A204.1 (cell line): ENCODE data around the gene PLB1.

Experiments
- FAIRE-seq: peaks from 2 replicates; lab custom pipeline; 2012; peaks lifted over from hg19 to GRCh38; lab: Jason Lieb, UNC

PLB1 gene

GRCh38 chr2:28668880-28669279, 173.0 kb downstream of the PLB1 start:
- FAIRE-seq: no peak

- FAIRE-seq: no peak
Observed at GRCh38 chr2:28670856-28671255, 175.0 kb downstream of the PLB1 start.

- no peak for FAIRE-seq
Observed at GRCh38 chr2:28673338-28673737, 177.5 kb downstream of the PLB1 start.

GRCh38 chr2:28674062-28674712, 178.3 kb downstream of the PLB1 start:
- FAIRE-seq: no peak

- FAIRE-seq: no peak
Observed at GRCh38 chr2:28674713-28675068, 178.8 kb downstream of the PLB1 start.

GRCh38 chr2:28676152-28676835, 180.4 kb downstream of the PLB1 start:
- FAIRE-seq: no peak

- FAIRE-seq: no peak
Observed at GRCh38 chr2:28678175-28678855, 182.5 kb downstream of the PLB1 start.

- no peak for FAIRE-seq
Observed at GRCh38 chr2:28678944-28679343, 183.1 kb downstream of the PLB1 start.

- no peak for FAIRE-seq
Observed at GRCh38 chr2:28680657-28681056, 184.8 kb downstream of the PLB1 start.

- no peak for FAIRE-seq
Observed at GRCh38 chr2:28681158-28681571, 185.3 kb downstream of the PLB1 start.

GRCh38 chr2:28681606-28682005, 185.7 kb downstream of the PLB1 start:
- no peak for FAIRE-seq

GRCh38 chr2:28683100-28683706, 187.3 kb downstream of the PLB1 start:
- FAIRE-seq: no peak

GRCh38 chr2:28684142-28684858, 188.4 kb downstream of the PLB1 start:
- FAIRE-seq: no peak

GRCh38 chr2:28687171-28687570, 191.3 kb downstream of the PLB1 start:
- no peak for FAIRE-seq

- no peak for FAIRE-seq
Observed at GRCh38 chr2:28687640-28688385, 192.0 kb downstream of the PLB1 start.

GRCh38 chr2:28688818-28689217, 193.0 kb downstream of the PLB1 start:
- no peak for FAIRE-seq

GRCh38 chr2:28689771-28690170, 193.9 kb downstream of the PLB1 start:
- FAIRE-seq: no peak

- no peak for FAIRE-seq
Observed at GRCh38 chr2:28692411-28692810, 196.6 kb downstream of the PLB1 start.

GRCh38 chr2:28693223-28693622, 197.4 kb downstream of the PLB1 start:
- FAIRE-seq: no peak
